Myocyte (in vitro differentiated cells): ENCODE results near the gene LRGUK. TPM values are rescaled to one million over a fixed set of nuclear protein-coding genes. Genes with fewer than 3 reads are reported as not detected.
"Not testable (repeated sequence)": the region's sequence is repeated elsewhere in the genome, so short reads cannot be mapped to it uniquely, and the experiment has no call there.

Experiments
- DNase-seq: peaks from one replicate; pipeline ENCODE4 v3.0.0-alpha.2; 2012; ENCODE audit warnings: low read depth
- polyA plus RNA-seq: library from polyadenylated mRNA; unstranded; fragments of >200 nt; gene quantifications from one replicate; pipeline ENCODE4 v1.2.1, GENCODE V29; 2012; ENCODE audit warnings: missing spikeins
- total RNA-seq: library from RNA; depleted of rRNA; stranded (reverse); fragments of >200 nt; gene quantifications from 2 replicates; pipeline ENCODE4 v1.2.3, GENCODE V29; 2014

Gene LRGUK, protein sequence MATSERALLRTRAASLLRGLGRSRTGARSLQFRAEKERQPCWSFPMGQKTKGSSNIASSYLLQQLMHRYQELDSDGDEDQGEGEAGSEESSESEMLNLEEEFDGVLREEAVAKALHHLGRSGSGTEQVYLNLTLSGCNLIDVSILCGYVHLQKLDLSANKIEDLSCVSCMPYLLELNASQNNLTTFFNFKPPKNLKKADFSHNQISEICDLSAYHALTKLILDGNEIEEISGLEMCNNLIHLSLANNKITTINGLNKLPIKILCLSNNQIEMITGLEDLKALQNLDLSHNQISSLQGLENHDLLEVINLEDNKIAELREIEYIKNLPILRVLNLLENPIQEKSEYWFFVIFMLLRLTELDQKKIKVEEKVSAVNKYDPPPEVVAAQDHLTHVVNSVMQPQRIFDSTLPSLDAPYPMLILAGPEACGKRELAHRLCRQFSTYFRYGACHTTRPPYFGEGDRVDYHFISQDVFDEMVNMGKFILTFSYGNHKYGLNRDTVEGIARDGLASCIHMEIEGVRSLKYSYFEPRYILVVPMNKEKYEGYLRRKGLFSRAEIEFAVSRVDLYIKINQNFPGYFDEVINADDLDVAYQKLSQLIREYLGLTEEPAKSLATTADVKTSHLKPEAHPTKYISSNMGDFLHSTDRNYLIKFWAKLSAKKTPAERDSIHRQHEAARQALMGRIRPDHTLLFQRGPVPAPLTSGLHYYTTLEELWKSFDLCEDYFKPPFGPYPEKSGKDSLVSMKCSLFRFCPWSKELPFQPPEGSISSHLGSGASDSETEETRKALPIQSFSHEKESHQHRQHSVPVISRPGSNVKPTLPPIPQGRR
- total RNA-seq: 0.21 and 0.24 TPM in 2 replicates
- polyA plus RNA-seq: 0.23 TPM

DNA sequence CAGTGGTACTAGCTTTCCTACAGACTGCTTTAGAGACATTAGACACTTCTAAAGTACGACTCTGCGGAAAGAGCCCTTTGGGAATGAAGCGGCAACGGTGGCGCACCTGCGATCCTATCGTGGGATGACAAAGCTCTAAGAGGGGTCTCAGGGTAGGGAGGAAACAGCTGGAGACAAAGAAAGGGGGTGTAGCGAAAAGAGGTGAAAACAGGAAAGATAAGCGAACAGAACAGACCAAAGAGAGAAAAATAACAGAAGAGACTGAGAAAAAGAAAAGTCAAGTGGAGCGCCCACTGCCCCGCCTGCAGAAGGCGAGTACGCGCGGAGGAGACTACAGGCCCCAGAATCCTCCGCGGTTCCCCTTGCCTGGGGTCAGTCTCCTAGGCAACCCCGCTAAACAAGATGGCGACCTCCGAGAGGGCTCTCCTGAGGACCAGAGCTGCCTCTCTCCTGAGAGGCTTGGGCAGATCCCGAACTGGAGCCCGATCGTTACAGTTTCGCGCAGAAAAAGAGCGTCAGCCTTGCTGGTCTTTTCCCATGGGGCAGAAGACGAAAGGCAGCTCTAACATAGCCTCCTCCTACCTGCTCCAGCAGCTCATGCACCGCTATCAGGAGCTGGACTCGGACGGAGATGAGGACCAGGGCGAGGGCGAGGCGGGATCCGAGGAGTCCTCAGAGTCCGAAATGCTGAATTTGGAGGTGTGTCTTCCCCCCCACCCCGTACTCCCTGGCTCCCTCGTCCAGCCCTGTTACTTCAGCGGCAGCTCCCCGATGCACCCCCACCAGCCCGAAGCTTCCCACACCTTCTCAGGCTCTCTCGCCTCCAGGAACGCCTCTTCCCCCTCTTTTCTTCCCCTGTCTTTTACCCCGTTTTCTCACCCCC is at the start of gene LRGUK:
Gene LRGUK (plus strand): TSS at position 375 of the 883 bp plus-strand sequence. CDS start 28 bp downstream, at position 403.
- DNase-seq: peak; percentile 90

- DNase-seq: not testable (repeated sequence)
Measured at GRCh38 chr7:134077560-134077959, 49.6 kb upstream of the LRGUK start.

DNA sequence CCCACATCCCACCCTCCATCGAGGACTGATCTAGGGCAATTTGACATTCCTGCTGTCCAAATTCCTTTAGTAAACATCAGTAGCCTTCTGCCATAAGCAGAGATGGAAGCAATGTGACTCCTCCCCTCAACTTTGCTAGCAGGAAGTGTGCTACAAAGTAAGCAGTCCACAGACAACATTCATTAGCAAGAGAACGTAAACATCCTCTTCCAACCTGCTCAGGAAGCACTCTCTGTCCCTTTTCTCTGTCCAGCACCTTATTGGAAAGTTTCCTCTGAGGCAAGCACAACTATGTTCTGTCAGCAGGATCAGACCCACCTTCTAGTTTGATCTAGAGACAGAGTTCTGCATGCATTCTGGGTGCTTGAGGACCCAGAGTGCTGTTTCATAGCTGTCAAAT is 48.1 kb upstream of the LRGUK start:
- no peak for DNase-seq

DNA sequence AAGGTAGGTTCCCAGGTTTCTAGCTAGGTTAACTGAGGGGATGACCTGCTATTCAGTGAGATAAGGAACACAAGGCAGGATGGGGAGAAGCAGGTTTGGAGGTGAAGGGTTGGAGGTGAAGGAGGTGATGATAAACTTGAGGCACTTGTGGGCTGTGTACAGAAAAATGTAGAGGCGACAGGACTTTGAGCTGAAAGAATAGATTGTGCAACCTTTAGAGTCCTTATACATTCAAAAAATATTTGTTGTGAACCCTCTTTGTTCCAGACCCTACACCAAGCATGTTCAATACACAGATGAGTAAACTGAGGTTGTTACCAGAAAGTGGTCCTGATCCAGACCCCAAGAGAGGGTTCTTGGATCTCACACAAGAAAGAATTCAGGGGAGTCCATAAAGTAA is 45.4 kb upstream of the LRGUK start:
- no peak for DNase-seq

DNA sequence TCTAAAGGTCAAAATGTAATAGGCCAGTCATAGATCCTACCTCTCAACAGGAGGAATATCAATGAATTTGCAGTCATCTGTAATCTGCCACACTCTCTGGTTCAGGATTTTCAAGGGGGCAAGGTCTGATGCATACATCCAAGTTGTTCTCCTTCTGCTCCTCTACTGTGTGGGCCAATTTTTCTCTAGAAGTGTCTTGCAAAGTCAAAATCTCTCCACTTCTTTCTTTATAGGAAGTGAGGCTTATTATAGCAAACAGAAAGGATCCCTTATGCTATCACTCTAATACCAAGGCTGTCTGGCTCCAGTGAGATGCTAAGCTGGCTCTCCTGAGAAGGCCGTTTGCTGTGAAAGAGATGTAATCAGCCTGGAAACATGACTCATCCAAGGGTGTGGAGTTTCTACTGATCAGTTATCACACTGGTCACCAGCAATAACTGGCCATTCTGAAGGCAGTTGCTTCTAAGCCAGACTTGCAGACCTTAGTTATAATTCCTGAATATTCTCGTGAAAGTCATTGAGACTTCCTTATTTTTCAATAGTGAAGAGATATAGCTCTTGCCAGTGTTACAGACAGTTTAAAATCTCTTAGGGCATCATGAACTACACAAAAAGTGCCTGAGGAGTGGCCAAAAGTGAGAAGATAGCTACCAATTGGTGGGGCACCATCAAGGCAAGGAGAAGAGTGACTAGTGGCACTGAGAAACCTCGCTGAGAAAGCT is 43.2 kb upstream of the LRGUK start:
- peak; percentile 27 for DNase-seq

- DNase-seq: no peak
Measured at GRCh38 chr7:134084488-134085144, 42.5 kb upstream of the LRGUK start.

DNA sequence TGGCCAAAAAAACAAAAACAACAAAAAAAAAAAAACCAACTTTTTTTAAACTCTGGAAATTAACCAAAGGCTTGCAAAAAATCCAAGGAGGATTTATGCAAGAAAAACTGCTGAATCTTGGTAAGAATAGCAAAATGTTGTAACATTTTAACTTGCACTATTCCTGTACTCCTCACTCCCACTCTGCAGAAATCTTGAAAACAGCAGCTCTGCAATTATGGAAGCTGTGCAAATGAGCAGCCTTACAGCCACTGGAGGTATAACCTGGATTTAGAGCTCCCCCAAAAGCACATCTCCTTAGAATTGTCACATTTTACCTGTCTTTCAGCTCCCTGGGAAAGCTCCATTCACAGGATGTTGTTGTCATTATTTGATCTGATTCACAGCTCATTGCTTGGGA is 41.8 kb upstream of the LRGUK start:
- DNase-seq: no peak

DNA sequence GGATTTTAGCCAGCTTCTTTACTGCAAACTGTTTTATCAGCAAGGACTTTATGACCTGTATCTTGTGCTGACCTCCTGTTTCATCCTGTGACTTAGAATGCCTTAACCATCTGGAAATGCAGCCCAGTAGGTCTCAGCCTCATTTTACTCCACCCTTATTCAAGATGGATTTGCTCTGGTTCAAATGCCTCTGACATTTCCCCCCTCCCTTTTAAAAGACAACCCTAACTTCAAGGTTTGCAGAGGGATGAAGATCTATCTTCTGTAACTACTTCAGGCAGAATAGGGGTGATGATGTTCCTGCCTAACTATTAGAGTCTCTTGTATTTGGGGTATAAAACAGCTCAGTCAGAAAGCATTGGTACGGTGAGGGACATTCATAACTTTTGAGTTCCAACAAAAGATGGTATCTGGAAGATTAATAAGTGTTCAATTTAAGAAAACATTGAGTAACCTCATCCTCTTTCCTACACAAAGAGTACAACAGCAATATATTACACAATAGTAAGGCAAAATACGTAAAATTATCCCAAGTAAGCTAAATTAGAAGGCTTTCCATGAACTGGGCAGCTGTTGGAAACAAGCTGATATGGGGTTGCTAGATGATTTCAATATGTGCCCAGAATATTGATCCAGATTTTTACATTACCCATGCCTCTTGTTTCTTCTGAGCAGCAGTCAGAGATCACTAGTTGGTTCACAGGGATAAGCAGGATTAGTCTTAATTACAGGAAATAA is 40.0 kb upstream of the LRGUK start:
- no peak for DNase-seq

GRCh38 chr7:134088199-134088598 is 38.9 kb upstream of the LRGUK start:
- no peak for DNase-seq

DNA sequence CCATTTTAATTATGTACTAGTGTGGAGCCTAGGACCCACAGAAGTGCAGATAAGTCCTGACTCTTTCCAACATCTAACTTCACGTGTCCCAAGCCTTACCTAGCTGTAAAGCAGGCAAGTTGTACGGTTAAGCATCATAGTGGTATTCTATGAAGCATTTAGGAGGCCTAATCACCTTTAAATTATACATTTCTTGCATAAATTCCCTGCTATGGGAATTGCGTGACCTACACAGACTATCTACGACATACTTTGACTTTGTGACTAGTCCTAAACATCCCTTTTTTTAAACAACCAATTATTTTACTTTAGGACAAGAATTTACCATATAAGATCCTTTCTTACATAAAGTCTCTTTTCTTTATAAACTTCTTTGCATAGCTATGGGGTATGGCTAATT is 37.7 kb upstream of the LRGUK start:
- DNase-seq: no peak

- DNase-seq: no peak
Measured at GRCh38 chr7:134098072-134098471, 29.1 kb upstream of the LRGUK start.

GRCh38 chr7:134101716-134102115 is 25.4 kb upstream of the LRGUK start:
- DNase-seq: no peak

- DNase-seq: no peak
Measured at GRCh38 chr7:134104166-134104565, 23.0 kb upstream of the LRGUK start.

DNA sequence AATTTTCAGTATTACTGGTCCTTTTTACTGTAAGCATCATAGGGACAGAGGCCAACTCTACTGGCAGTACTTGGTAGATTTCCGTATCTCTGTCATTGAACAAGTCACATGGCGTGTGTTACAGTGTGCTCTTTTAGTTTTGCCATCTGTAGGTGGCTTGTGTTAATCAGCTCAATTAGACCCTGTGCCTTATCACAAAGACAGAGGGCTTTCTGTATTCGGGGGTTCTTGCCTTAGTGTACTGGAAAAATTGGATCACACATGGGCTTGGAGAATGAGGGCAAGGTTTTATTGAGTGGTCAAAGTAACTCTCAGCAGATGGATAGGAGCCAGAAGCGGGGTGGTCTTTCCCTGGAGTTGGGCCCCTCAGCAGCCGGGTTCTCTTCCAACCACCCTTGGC is 21.3 kb upstream of the LRGUK start:
- no peak for DNase-seq

DNA sequence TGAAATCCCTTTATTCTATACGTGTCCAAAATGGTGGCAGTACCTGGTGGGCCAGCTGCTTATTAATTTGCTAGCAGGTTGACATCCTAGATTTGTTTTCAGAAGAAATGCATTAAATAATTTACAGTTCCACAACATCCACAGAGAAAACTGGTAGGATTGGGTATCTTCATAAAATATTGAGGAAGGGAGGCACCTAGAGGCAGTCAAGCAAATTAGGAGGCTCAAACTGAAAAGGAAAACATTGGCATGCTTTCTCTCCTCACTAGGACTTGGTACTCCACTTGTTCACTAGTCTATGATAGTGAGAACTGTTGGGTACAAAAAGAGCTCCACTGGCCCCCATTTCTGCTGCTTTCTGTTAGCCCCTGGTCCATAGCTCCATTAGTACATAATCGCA is 18.3 kb upstream of the LRGUK start:
- DNase-seq: no peak

- DNase-seq: no peak
Measured at GRCh38 chr7:134113655-134114054, 13.5 kb upstream of the LRGUK start.

GRCh38 chr7:134114992-134115391 is 12.1 kb upstream of the LRGUK start:
- no peak for DNase-seq

DNA sequence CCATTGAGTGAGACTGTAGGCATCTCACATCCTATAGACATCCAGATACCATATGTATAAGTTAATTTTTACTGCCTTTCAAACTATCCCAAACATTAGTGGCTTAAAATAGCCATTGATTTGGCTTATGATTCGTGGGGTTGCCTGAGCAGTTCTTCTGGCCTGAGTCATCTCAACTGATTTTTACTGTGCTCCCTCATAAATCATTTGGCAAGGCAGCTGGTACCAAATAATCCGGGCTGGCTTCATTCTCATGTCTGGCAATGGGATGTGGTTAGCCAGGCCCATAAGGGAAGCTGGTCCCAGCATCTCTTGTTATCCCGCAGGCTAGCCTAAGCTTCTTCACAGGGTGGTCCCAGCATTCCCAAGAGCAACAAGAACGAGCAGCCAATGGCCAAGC is 6.7 kb upstream of the LRGUK start:
- peak; percentile 96 for DNase-seq

DNA sequence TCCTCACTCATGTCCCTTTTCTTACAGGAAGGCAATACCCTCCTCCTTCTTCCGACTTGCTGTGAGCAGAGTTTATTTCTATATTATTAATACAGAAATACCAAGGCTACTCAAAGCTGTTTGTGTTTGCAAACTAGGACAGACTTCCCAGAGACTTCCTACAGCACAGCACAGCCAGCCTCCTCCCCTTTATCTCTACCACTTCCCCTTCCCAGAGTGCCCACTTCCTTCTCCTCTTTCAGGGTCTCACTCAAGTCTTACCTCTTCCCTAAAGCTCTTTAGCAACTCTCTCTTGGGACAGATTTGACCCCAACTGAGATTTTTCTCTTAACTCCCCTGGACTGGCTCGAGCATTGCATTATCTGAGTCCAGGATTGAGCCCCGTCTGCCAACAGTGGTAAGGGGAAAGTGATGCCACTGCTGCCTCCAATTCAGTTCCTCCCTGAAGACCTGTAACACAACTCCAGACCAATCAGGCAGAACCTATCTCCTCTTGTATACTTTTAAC is 5.5 kb upstream of the LRGUK start:
- no peak for DNase-seq
